ENCODE data around the gene SF3B4. TPM values are rescaled to one million over a fixed set of nuclear protein-coding genes. Genes with fewer than 3 reads are reported as not detected.

The SF3B4 gene
- total RNA-seq, 1 experiment from 2014 or later = 127 TPM

GRCh38 chr1:149926296-149926695 is 1.3 kb downstream of the SF3B4 start:
- H3K23me2 ChIP-seq (ENCODE audit: insufficient read length, low read depth, low read length, poor library complexity, severe bottlenecking) = peaks cover 11% of the 10 kb centered on the region
- H3K56ac ChIP-seq (ENCODE audit: insufficient read length, low read depth, low read length) = no peak overlapping the region
- no peak overlapping the region for H2BK20ac ChIP-seq (ENCODE audit: low read depth, low read length, poor library complexity, severe bottlenecking)
- no peak overlapping the region for H3K4ac ChIP-seq (ENCODE audit: low read depth, low read length)
- H3K9me3 ChIP-seq (ENCODE audit: control insufficient read depth, low read depth, low read length) = no peaks in the 10 kb centered on the region
- peak overlapping the region; percentile 97 to 100 for H3K4me3 Mint-ChIP-seq
- H3K23ac ChIP-seq (ENCODE audit: insufficient read length, low read depth, low read length) = no peak overlapping the region
- H3K14ac ChIP-seq (ENCODE audit: insufficient read depth, low read length) = no peak overlapping the region
- no peaks in the 10 kb centered on the region; a peak in 1 of 5 replicates for H3K9me3 Mint-ChIP-seq
- H2BK12ac ChIP-seq (ENCODE audit: insufficient read length, low read depth, low read length) = no peak overlapping the region
- H3K4me1 ChIP-seq (ENCODE audit: insufficient read depth, low read length) = peaks cover 2% of the 10 kb centered on the region; the same call in 1 of the 2 replicates
- peaks cover 8% of the 10 kb centered on the region; the same call in 1 of the 2 replicates for H3K79me2 ChIP-seq (ENCODE audit: insufficient read depth, low read length)
- no peak overlapping the region for H3K27ac Mint-ChIP-seq
- no peaks in the 10 kb centered on the region for H3K27me3 ChIP-seq (ENCODE audit: insufficient read depth, low read length)
- no peak overlapping the region for H2AFZ ChIP-seq (ENCODE audit: low read length)
- H2BK120ac ChIP-seq (ENCODE audit: low read depth, low read length, poor library complexity, severe bottlenecking) = no peak overlapping the region
- no peak overlapping the region for H2BK5ac ChIP-seq (ENCODE audit: insufficient read length, low read length)
- H4K8ac ChIP-seq (replicated peaks; ENCODE audit: insufficient read length, low read depth, low read length) = no peak overlapping the region
- no peak overlapping the region for H3K9ac ChIP-seq (ENCODE audit: extremely low read depth, insufficient read length, low read length)
- no peak overlapping the region for H2AK5ac ChIP-seq (ENCODE audit: insufficient read length, low read length)
- no peak overlapping the region for H4K91ac ChIP-seq (ENCODE audit: insufficient read length, low read depth, low read length)
- H2BK15ac ChIP-seq (ENCODE audit: low read depth, low read length) = no peak overlapping the region
- no peak for TF ChIP-seq CTCF (conservative IDR thresholded peaks at IDR 0.05)
- no peaks in the 10 kb centered on the region for H3K27me3 Mint-ChIP-seq (ENCODE audit: low read depth)
- DNase-seq = no peak
- H3K18ac ChIP-seq (ENCODE audit: insufficient read length, low read depth, low read length) = no peak overlapping the region
- peaks cover 33 to 54% (median 49%) of the 10 kb centered on the region in 3 experiments for H3K36me3 Mint-ChIP-seq (ENCODE audit: insufficient read depth in 1 of 3, low read depth in 3 of 3)
- no peak overlapping the region for H3T11ph ChIP-seq (ENCODE audit: low read length)
- H4K20me1 ChIP-seq (ENCODE audit: control insufficient read depth, insufficient read depth, insufficient read length) = no peaks in the 10 kb centered on the region
- H3K79me1 ChIP-seq (ENCODE audit: insufficient read depth, low read depth, low read length, poor library complexity, severe bottlenecking) = peaks cover 11% of the 10 kb centered on the region
- peak overlapping the region; percentile 96 for H3K4me2 ChIP-seq (ENCODE audit: insufficient read depth, insufficient read length, low read length)
- WGBS (ENCODE audit: extremely low coverage, insufficient read length, low lambda C conversion rate) = no CpG with 5 or more reads among the region's 9 CpGs
- H4K5ac ChIP-seq (ENCODE audit: insufficient read length, low read depth, low read length) = no peak overlapping the region
- H3K27ac ChIP-seq (ENCODE audit: insufficient read length, low read depth, low read length) = no peak overlapping the region
- peaks cover 19 to 26% of the 10 kb centered on the region in 2 experiments for H3K4me1 Mint-ChIP-seq
